ENCODE results near the gene COL5A3.
"Not testable (repeated sequence)": the region's sequence is repeated elsewhere in the genome, so short reads cannot be mapped to it uniquely, and the experiment has no call there.

The COL5A3 gene

GRCh38 chr19:9981406-9982260 is 28.7 kb downstream of the COL5A3 start:
- peak in 1 of 10 donors; percentile 1 for DNase-seq
- intact Hi-C loops (cut with DNase I), result no loop called here

GRCh38 chr19:9972103-9972502 is 38.2 kb downstream of the COL5A3 start:
- no peak for DNase-seq

DNA sequence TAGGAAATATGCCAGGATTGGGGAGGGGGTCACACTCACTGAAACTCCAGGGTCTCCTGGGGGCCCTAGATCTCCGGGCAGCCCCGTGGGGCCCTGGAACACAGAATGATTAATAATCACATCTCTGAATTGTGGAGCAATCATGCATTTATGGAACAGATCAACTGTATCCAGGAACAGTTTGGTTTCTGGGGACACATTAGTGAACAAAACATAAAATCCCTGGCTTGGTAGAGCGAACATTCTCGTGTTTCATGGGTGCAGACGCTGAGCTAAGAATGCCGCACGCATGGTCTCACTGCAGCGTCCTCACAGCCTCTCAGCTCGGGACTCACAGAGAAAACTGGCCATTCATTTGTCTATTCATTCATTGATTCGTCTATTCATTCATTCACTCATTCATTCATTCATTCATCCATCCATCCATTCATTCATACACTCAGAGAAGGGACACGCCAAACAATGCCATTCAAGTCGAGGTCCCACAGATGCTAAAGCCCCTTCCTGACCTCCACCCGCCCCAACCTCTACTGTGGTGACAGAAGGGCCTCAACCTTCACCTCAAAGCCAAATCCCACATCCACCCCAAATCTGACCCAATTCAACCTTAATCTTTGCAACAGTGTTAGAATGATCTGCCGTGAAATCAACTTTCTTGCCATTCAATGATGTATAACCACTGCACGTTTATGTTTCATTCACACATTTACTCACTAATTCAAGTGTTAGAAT is 39.0 kb downstream of the COL5A3 start:
- DNase-seq, result peak in 1 of 10 donors; percentile 18
- intact Hi-C loops (cut with DNase I), result no loop called here

More at GRCh38 chr19:9972103-9972502, 38.2 kb downstream of the COL5A3 start:
- intact Hi-C loops (cut with DNase I), result no loop called here

- peak in 1 of 10 donors; percentile 14 for DNase-seq
- intact Hi-C loops (cut with DNase I), result no loop called here
Observed at GRCh38 chr19:9970481-9970880, 39.8 kb downstream of the COL5A3 start.

DNA sequence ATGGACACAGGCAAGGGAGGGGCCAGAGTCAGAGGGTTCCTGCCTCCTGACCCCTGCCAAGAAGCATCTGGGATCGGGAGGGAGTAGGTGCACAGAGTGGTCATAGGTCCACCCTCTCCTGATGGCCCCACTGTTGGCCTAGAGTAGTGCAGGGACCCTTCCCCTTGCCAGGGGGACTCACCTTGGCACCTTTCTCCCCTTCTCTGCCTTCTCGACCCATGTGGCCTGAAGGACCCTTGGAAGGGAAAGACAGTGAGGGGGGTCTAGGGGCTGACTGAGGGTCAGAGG is 40.7 kb downstream of the COL5A3 start:
- intact Hi-C loops (cut with DNase I), result no loop called here
- peak in 1 of 10 donors; percentile 75 for DNase-seq

DNA sequence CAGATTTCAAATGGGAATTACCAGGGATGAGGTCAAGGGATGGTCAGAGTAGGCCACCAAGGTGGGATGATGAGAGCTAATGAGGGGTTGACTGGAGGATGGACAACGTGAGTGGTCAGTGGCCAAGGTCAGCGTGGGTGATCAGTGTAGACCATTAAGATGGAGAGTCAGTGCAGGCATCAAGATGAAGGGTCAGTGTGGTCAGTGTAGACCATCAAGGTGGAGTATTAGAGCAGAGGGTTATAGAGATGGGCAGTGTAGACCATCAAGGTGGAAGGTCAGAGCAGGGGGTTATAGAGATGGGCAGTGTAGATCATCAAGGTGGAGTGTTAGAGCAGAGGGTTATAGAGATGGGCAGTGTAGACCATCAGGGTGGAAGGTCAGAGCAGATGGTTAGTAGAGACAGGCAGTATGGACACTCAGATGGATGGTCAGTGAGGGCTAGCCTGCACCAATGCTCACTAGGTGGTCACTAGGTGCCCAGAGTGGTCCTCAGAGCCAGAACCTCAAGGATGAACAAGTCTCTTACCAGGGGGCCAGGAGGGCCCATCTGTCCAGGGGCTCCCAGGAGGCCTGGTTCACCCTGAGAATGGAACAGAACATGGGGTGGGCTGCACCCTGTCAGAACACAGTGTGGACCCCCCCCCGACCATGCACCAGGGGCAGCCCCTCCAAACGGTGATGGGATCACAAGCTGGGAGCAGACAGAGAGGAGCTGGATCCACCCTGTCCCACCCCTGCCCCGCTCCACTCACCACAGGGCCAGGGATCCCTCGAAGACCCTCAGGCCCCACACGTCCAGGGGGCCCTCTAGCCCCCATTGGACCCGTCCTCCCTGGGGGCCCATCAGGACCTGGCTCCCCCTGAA is 41.2 kb downstream of the COL5A3 start:
- peak in 1 of 10 donors; percentile 56 for DNase-seq
- intact Hi-C loops (cut with DNase I), result no loop called here

GRCh38 chr19:9967326-9967725 is 43.0 kb downstream of the COL5A3 start:
- DNase-seq, result no peak
- intact Hi-C loops (cut with DNase I), result no loop called here

- intact Hi-C loops (cut with DNase I), result no loop called here
- DNase-seq, result peak in 1 of 10 donors; percentile 32
Observed at GRCh38 chr19:9966448-9966847, 43.9 kb downstream of the COL5A3 start.

DNA sequence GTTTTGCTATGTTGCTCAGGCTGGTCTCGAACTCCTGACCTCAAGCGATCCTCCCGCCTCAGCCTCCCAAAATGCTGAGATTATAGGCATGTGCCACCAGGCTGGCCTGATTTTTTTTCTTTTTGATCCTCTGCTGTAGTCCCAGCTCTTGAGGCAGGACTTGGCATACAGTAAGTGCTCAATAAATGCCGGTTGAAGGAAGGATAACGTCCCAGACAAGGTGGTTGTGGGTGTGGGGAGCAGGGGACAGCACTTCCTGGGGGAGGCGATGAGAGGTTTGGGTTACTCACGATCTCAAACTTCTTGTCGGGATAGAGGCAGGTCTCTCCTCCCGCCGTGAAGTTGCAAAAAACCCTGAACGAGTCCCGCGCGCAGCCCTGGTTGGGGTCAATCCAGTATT is 44.3 kb downstream of the COL5A3 start:
- DNase-seq, result no peak
- intact Hi-C loops (cut with DNase I), result no loop called here

DNA sequence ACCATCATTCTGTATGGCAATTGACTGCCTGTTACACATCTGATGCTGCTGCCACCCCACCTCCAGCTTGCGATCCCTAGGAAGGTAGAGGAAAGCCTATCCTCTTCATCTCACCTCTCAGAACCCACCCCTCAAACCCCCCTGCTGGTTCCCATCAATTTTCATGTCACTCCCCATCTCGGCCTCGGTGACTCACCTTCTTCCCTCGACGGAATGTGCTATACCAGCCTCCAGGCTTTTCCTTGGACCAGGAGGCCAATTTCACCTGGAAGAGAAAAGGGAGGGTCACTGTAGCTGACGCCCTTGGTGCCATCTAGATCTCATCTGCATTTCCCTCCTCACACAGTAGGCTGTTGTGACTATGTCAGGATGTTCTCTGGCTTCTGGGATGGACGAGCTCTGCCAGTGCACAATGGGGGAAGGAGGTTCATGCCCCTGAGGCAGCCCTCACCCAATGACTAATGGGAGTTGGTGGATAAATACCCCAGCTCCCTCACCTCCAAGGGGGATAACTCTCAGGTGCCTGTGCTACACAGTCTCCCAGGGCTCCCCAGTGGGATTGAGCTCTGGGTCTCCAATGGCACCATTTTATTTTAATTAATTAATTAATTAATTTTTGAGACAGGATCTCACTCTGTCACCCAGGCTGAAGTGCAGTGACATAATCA is 47.5 kb downstream of the COL5A3 start:
- intact Hi-C loops (cut with DNase I), result no loop called here
- DNase-seq, result peak in 1 of 10 donors; percentile 12

DNA sequence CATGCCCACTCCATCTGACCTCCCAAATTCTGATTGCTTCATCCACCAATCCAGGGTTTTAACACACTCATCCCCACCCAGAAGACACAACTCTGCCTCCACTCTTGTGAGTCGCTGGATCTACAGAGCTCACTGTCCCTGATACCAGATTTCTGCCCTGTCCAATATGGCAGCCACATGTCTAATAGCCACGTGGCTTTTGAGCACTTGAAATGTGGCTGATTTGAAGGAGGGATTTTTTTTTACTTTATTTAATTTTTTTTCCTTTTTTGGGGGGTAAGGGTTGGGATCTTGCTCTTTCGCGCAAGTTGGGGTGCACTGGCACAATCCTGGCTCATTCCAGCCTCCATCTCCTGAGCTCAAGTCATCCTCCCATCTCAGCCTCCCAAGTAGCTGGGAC is 49.2 kb downstream of the COL5A3 start:
- intact Hi-C loops (cut with DNase I), result no loop called here
- DNase-seq, result peak in 1 of 10 donors; percentile 2

DNA sequence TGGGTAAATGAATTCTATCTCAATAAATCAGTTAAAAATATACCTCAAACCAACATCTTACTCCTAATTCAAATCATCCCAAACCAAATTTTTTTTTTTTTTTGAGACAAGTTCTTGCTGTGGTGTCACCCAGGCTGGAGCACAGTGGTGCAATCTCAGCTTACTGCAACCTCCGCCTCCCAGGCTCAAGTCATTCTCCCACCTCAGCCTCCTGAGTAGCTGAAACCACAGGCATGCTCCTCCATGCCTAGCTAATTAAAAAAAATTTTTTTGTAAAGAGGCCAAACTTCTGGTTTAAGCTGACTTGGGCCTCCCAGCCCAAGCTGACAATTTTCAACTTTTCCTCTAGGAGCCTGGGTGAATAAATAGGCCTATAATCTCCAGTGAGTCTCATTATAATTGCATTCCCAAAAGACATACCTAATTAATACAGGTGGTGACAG is 51.9 kb downstream of the COL5A3 start:
- no peak for DNase-seq
- intact Hi-C loops (cut with DNase I), result no loop called here

DNA sequence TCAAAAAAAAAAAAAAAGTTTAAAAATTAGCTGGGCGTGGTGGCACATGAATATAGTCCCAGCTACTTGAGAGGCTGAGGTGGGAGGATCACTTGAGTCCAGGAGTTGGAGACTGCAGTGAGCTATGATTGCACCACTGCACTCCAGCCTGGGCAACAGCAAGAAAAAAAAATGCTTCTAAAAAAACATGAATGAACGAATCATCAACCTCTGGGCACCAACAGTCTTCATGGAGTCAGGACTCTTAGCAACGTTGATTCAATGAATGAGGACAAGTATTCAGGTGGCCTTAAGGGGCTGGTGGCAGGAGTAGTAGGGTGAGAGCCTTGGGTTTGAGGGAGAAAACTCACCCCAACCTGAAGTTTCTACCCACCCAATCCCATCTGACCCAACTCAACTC is 53.3 kb downstream of the COL5A3 start:
- intact Hi-C loops (cut with DNase I), result no loop called here
- no peak for DNase-seq

DNA sequence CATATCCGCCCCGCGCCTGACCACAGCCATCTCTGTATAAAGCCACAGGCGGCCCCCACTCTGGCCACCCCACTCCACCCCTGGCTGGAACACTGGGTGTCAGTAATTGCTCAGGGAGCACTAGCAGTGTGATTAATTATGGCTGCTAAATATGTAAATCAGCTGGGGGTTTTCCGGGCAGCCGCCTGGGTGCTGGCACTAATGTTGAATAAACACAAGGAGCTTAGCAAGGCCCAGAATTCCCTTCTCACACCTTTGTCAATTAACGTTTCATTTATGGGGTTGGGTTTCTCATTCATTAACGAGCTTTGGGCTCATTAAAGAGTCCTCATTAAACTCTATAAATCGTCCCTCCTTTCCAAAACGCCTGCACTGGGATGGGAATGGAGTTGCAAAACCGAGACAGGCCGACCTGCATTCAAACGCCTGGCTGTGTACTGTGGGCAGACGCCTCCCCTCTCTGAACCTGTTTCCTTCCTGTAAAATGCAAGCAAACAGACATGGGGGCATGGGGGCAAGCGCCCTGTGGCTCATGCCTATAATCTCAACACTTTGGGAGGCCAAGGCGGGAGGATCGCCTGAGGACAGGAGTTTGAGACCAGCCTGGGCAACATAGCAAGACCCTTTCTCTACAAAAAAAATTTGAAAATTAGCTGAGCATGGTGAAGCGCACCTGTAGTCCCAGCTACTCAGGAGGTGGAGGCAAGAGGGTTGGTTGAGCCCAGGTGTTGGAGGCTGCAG is 56.3 kb downstream of the COL5A3 start:
- peak in 8 of 10 donors; percentile 25 to 88 (median 58) for DNase-seq

DNA sequence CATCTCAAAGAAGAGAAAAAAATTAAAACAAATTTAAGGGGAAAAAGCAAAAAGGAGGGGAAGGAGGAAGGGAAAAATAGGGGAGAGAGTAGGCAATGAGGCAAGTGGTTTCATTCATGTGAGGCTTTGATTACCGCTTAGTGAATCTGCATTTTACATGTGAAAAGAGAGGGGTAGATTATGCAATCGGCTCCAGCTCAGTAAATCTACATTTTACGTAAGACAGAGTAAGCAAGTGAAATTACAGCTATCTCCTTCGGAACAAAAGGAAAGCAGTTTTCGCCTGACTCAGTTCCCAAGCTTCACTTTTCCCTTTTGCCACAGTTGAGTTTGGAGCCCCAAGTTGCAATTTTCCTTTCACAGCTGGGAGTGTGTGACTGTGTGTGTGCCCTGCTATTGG is 58.0 kb downstream of the COL5A3 start:
- DNase-seq, result no peak
- intact Hi-C loops (cut with DNase I), result no loop called here

More for the DNA sequence above, 56.3 kb downstream of the COL5A3 start:
- intact Hi-C loops (cut with DNase I), result no loop called here

DNA sequence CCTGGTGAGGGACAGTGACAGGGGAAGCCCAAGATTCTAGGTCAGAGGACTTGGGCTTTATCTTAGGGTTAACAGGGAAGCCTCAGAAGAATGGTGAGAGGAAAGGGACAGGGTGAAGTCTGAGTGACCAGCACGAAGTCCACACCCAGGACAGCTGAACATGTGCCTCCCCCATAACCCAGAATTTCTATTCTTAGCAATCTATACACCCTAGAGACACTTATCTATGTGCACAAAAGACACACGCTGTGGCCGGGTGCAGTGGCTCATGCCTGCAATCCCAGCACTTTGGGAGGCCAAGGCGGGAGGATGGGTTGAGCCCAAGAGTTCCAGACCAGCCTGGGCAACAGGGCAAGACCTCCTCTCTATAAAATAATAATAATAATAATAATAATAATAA is 62.9 kb downstream of the COL5A3 start:
- DNase-seq, result peak in 1 of 10 donors; percentile 59
- intact Hi-C loops (cut with DNase I), result no loop called here

DNA sequence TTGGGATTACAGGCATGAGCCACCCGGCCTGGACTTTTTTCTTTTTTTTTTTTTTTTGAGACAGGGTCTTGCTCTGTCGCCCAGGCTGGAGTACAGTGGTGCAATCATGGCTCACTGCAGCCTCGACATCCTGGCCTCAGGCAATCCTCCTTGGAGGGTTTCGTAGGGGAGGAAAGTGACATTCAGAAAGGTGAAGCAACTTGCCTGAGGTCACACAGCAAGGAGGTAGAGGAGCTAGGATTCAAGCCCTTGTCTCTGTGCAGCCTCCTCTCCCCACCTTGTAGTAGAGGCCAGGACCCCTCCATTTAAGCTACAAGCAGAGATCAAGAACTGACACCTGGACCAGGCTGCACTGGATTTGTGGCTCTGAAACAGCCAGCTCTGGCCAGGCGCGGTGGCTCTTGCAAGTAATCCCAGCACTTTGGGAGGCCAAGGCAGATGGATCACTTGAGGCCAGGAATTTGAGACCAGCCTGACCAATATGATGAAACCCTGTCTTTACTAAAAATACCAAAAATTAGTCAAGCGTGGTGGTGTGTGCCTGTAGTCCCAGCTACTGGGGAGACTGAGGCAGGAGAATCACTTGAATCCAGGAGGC is 63.7 kb downstream of the COL5A3 start:
- DNase-seq; intact Hi-C loops (cut with DNase I): not testable (repeated sequence)

DNA sequence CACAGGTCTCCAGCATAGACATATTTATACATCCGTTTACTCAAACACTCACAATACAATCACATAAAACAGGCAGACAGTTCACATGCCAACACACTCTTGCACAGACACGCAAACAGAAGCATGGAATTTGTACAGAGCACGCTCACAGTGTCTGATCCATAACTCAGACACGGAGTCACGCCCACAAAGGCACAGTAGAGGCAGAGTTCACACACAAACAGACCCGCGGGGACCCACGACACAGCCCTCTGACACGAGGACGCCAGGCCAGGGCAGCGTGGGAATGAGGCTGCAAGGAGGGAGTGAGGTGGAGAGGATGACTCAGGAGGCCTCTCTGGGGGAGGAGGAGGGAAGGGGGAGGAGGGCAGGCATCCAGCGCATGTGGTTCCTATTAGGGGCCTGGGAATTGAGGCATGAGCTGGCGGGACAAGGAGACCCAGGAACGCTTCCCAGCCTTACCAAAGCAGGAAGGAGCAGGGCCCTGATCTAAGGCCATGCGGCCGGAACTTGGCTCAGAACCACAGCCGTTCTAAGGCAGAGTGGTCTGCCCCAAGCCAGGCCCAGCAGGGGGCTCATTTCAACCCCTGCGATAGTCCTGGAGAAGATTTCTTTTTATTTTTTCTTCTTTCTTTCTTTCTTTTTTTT is 64.9 kb downstream of the COL5A3 start:
- peak; percentile 33 to 91 (median 65) for DNase-seq
- intact Hi-C loops (cut with DNase I), result no loop called here

- no peak for DNase-seq
- intact Hi-C loops (cut with DNase I), result no loop called here
Observed at GRCh38 chr19:9943744-9944143, 66.6 kb downstream of the COL5A3 start.

Measured in posterior cingulate gyrus (tissue), 11 donors.